Endodermal cell (in vitro differentiated cells): ENCODE measurements around the gene ISYNA1. TPM values are rescaled to one million over a fixed set of nuclear protein-coding genes. Genes with fewer than 3 reads are reported as not detected.

Experiments used
- DNase-seq: peaks from one replicate; pipeline ENCODE4 v3.0.0-alpha.2; 2017
- H3K27ac ChIP-seq: 2 replicates; pipeline ENCODE4 v1.5.1; 2013; ENCODE audit warnings: mild to moderate bottlenecking, low read depth, low read length, moderate library complexity
- H3K27me3 ChIP-seq: 2 replicates; pipeline ENCODE4 v1.6.1; 2013; ENCODE audit warnings: mild to moderate bottlenecking, low read length, moderate library complexity; ENCODE audit not compliant: insufficient read depth, control insufficient read depth, poor library complexity, severe bottlenecking
- H3K36me3 ChIP-seq: 2 replicates; pipeline ENCODE4 v1.7.0; 2013; ENCODE audit warnings: mild to moderate bottlenecking, low read length, moderate library complexity; ENCODE audit not compliant: control insufficient read depth, insufficient read depth
- H3K4me1 ChIP-seq: one replicate; pipeline ENCODE4 v1.7.0; 2013; ENCODE audit warnings: low read length; ENCODE audit not compliant: control insufficient read depth, insufficient read depth
- H3K4me3 ChIP-seq: 2 replicates; pipeline ENCODE4 v1.5.1; 2013; ENCODE audit warnings: mild to moderate bottlenecking, low read length, moderate library complexity
- H3K9ac ChIP-seq: 2 replicates; pipeline ENCODE4 v1.6.1; 2013; ENCODE audit warnings: mild to moderate bottlenecking, low read length, moderate library complexity; ENCODE audit not compliant: poor library complexity, severe bottlenecking; ENCODE audit errors: extremely low read depth
- H3K9me3 ChIP-seq: 2 replicates; pipeline ENCODE4 v1.6.1; 2013; ENCODE audit warnings: mild to moderate bottlenecking, low read length, moderate library complexity; ENCODE audit not compliant: control insufficient read depth
- H3K27ac Mint-ChIP-seq: 2 replicates; pipeline ENCODE4 v1.8.0; 2020; ENCODE audit warnings: mixed read lengths
- H3K27me3 Mint-ChIP-seq: 2 replicates; pipeline ENCODE4 v1.8.0; 2021; ENCODE audit warnings: mild to moderate bottlenecking, mixed read lengths; ENCODE audit not compliant: insufficient read depth
- H3K36me3 Mint-ChIP-seq: 2 replicates; pipeline ENCODE4 v1.8.0; 2020; ENCODE audit warnings: low read depth, mixed read lengths
- H3K4me1 Mint-ChIP-seq: 2 replicates; pipeline ENCODE4 v1.8.0; 2020; ENCODE audit warnings: mixed read lengths
- H3K4me3 Mint-ChIP-seq: 2 replicates; pipeline ENCODE4 v1.8.0; 2020; ENCODE audit warnings: mild to moderate bottlenecking, moderate library complexity, mixed read lengths
- H3K9me3 Mint-ChIP-seq: 2 replicates; pipeline ENCODE4 v1.8.0; 2020; ENCODE audit warnings: mild to moderate bottlenecking, mixed read lengths
- WGBS, 2 experiments: methylation state at CpG; one replicate each; pipeline versions ENCODE4 v1.1.5 to v1.1.7; 2013; ENCODE audit warnings: missing lambda C conversion rate in 2 of 2, mixed read lengths in 1 of 2; ENCODE audit not compliant: insufficient coverage in 1 of 2, insufficient read length in 1 of 2; 5-methylcytosine and 5-hydroxymethylcytosine counted together
- total RNA-seq, 2 donors: library from RNA; stranded (reverse); fragmentation: NEBNext Ultra II Directional in 1 of 2; extraction: Animal tissue kit (Norgen Biotek cat#: 25700) in 1 of 2; gene quantifications; 2 replicates in 1 of 2; 3 replicates in 1 of 2; pipeline ENCODE4 v1.2.1, GENCODE V29; 2021
- TF ChIP-seq, protein P1 (sequence below): fragments of 200-600 bp; sonication (generic); conservative IDR thresholded peaks from 2 replicates; pipeline ENCODE4 v1.5.0; 2021; ENCODE audit warnings: antibody characterized with exemption, mild to moderate bottlenecking

ISYNA1 gene
- total RNA-seq, 2 donors from 2014 or later, result 156 to 212 TPM

DNA sequence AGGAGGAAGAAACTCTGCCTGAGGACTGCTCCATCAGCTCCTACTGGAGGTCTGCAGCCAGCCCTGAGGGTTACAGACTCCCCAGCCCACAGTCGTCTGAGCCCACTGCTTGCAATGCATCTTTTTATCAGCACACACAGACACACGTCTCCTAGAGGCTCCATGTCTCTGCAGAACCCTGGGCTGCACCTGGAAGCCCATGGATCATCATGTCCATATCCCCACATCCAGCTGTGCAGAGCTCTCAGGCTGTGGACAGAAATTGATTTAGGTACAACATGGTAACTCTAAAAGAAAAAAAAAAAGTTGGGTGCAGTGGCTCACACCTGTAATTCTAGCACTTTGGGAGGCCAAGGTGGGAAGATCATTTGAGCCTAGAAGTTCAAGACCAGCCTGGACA is 32.9 kb upstream of the ISYNA1 start:
- WGBS, 2 experiments, result 67 to 72% methylated on average over 1 to 2 of the region's 2 CpGs
- H3K9me3 Mint-ChIP-seq, result no peaks in the 10 kb centered on the region
- H3K4me1 Mint-ChIP-seq, result peaks cover 9% of the 10 kb centered on the region
- H3K4me3 Mint-ChIP-seq, result no peak overlapping the region
- no peaks in the 10 kb centered on the region for H3K27me3 Mint-ChIP-seq
- Histone ChIP-seq H3K27me3 (no peaks in the 10 kb centered on the region), H3K36me3 (peaks cover 3% of the 10 kb centered on the region), H3K27ac (no peak overlapping the region), H3K4me3 (no peak overlapping the region), H3K9me3 (no peaks in the 10 kb centered on the region), H3K9ac (no peak overlapping the region), H3K4me1 (no peaks in the 10 kb centered on the region)
- no peaks in the 10 kb centered on the region for H3K36me3 Mint-ChIP-seq
- no peak for DNase-seq
- TF ChIP-seq, protein P1, sequence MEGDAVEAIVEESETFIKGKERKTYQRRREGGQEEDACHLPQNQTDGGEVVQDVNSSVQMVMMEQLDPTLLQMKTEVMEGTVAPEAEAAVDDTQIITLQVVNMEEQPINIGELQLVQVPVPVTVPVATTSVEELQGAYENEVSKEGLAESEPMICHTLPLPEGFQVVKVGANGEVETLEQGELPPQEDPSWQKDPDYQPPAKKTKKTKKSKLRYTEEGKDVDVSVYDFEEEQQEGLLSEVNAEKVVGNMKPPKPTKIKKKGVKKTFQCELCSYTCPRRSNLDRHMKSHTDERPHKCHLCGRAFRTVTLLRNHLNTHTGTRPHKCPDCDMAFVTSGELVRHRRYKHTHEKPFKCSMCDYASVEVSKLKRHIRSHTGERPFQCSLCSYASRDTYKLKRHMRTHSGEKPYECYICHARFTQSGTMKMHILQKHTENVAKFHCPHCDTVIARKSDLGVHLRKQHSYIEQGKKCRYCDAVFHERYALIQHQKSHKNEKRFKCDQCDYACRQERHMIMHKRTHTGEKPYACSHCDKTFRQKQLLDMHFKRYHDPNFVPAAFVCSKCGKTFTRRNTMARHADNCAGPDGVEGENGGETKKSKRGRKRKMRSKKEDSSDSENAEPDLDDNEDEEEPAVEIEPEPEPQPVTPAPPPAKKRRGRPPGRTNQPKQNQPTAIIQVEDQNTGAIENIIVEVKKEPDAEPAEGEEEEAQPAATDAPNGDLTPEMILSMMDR, result no peak
- peak overlapping the region; percentile 76 for H3K27ac Mint-ChIP-seq

DNA sequence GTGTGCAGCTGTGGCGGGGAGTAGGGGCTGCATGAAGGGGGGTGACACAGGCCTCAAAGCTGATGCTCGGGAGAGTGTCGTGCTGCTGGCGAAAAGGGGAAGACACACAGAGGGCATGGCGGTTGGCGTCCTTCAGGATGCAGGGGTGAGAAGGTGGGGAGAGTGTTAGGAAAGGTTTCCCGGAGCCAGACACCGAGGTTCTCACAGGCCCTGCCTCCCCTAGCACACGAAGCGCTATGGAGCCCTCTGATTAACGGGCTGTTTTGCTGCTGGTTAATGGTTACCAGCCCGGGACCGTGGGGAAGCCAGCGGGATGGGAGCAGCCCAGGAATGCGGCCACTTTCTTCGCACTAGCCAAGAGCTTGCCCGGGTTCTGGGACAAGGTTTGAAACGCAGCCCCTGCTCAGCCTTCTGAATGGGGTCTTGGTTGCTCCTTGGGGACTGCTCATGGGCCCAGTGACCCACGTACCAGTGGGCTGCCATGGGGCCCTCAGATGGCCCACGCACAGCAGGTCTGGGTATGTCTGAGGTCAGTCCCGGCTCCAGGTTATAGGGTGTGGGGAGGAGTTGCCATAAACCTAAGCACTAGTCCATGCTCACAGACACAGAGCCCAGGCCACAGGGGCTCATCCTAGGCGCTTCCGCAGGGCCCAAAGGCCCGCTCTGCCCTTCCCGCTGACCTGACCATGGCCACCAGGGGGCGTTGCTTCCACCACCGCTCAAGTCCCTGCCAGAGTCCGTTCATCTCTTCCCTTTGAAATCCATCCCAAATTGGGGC is 31.3 kb upstream of the ISYNA1 start:
- no peaks in the 10 kb centered on the region for H3K27me3 Mint-ChIP-seq
- H3K9me3 ChIP-seq, result no peaks in the 10 kb centered on the region
- peaks cover 3% of the 10 kb centered on the region for H3K36me3 ChIP-seq
- no peaks in the 10 kb centered on the region for H3K9me3 Mint-ChIP-seq
- H3K4me1 ChIP-seq, result no peaks in the 10 kb centered on the region
- TF ChIP-seq, protein P1, result peak; percentile 94
- peak overlapping the region; percentile 92 for H3K27ac Mint-ChIP-seq
- peaks cover 9% of the 10 kb centered on the region for H3K36me3 Mint-ChIP-seq
- DNase-seq, result peak; percentile 93
- no peak overlapping the region for H3K27ac ChIP-seq
- H3K9ac ChIP-seq, result peak overlapping the region; percentile 34
- peaks cover 9% of the 10 kb centered on the region for H3K4me1 Mint-ChIP-seq
- H3K27me3 ChIP-seq, result no peaks in the 10 kb centered on the region
- no peak overlapping the region for H3K4me3 Mint-ChIP-seq
- 78 to 79% methylated on average over 11 to 28 of the region's 28 CpGs for WGBS, 2 experiments
- no peak overlapping the region for H3K4me3 ChIP-seq

DNA sequence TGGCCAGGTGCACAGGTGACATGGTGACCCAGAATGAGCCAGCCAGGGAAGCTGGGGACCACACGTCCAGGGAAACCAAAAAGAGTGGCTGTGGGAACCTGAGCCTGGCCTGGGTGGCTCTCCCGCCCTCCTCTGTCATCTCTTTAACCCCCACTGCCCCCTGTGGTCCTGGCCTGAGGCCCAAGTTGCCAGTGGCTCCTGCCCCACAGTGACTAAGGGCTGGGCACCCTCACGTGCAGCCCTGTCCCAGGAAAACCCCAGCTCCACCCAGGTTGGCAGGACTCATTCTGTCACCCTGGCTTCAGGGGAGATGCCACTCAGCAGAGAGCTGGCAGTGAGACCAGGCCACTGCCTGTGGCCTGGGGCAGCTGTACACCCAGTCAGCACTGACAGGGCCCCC is 30.6 kb upstream of the ISYNA1 start:
- Histone ChIP-seq H3K9ac (no peak overlapping the region), H3K4me3 (no peak overlapping the region), H3K27me3 (no peaks in the 10 kb centered on the region), H3K36me3 (peaks cover 3% of the 10 kb centered on the region), H3K4me1 (no peaks in the 10 kb centered on the region), H3K9me3 (no peaks in the 10 kb centered on the region), H3K27ac (no peak overlapping the region)
- Mint-ChIP-seq H3K4me1 (peaks cover 9% of the 10 kb centered on the region), H3K9me3 (no peaks in the 10 kb centered on the region), H3K27me3 (no peaks in the 10 kb centered on the region), H3K27ac (no peak overlapping the region), H3K4me3 (no peak overlapping the region), H3K36me3 (peaks cover 14% of the 10 kb centered on the region)
- TF ChIP-seq, protein P1, result no peak
- 83% methylated on average over 3 of the region's 3 CpGs; no CpG with 5 or more reads in 1 of the 2 experiments for WGBS, 2 experiments
- DNase-seq, result no peak
